Kidney epithelial cell (primary cell): ENCODE measurements around the gene FMNL2. TPM values are rescaled to one million over a fixed set of nuclear protein-coding genes. Genes with fewer than 3 reads are reported as not detected.

Experiments
- DNase-seq: peaks from one replicate; pipeline ENCODE4 v3.0.0-alpha.2; 2010; ENCODE audit warnings: low read depth
- H3K27me3 ChIP-seq: 2 replicates; pipeline ENCODE4 v1.6.0; 2011; ENCODE audit warnings: low read length; ENCODE audit not compliant: control insufficient read depth, insufficient read depth
- H3K36me3 ChIP-seq: 2 replicates; pipeline ENCODE4 v1.5.1; 2011; ENCODE audit warnings: low read length; ENCODE audit not compliant: control insufficient read depth, insufficient read depth
- H3K4me3 ChIP-seq: 2 replicates; pipeline ENCODE4 v1.5.1; 2011; ENCODE audit warnings: low read depth, mild to moderate bottlenecking, control low read depth, low read length
- CTCF ChIP-seq: IDR thresholded peaks from 2 replicates; pipeline ENCODE4 v1.5.1; 2011; ENCODE audit warnings: mild to moderate bottlenecking, moderate library complexity, low read length, control low read depth, inconsistent platforms; ENCODE audit not compliant: insufficient read depth, poor library complexity, severe bottlenecking
- total RNA-seq: library from RNA; depleted of rRNA; stranded (reverse); fragments of >200 nt; gene quantifications from 2 replicates; pipeline ENCODE4 v1.2.3, GENCODE V29; 2015

FMNL2 gene
- total RNA-seq, 1 donor from 2014 or later, result 68.0 TPM

- no peak for DNase-seq
- no peak overlapping the region for H3K4me3 ChIP-seq
- H3K27me3 ChIP-seq, result no peaks in the 10 kb centered on the region
- TF ChIP-seq CTCF, result no peak
- peaks cover 1% of the 10 kb centered on the region for H3K36me3 ChIP-seq
These were observed 249.3 kb downstream of the FMNL2 start for GRCh38 chr2:152584301-152584700.

- no peaks in the 10 kb centered on the region for H3K27me3 ChIP-seq
- peak; percentile 52 for DNase-seq
- TF ChIP-seq CTCF, result no peak
- H3K36me3 ChIP-seq, result peaks cover 1% of the 10 kb centered on the region
- no peak overlapping the region for H3K4me3 ChIP-seq
These were observed 251.0 kb downstream of the FMNL2 start for GRCh38 chr2:152585830-152586484.

- H3K4me3 ChIP-seq, result no peak overlapping the region
- no peaks in the 10 kb centered on the region for H3K27me3 ChIP-seq
- no peak for DNase-seq
- TF ChIP-seq CTCF, result no peak
- no peaks in the 10 kb centered on the region for H3K36me3 ChIP-seq
These were observed 252.4 kb downstream of the FMNL2 start for GRCh38 chr2:152587187-152587947.

GRCh38 chr2:152588998-152589397 is 254.0 kb downstream of the FMNL2 start:
- no peaks in the 10 kb centered on the region for H3K27me3 ChIP-seq
- H3K4me3 ChIP-seq, result no peak overlapping the region
- TF ChIP-seq CTCF, result no peak
- DNase-seq, result no peak
- no peaks in the 10 kb centered on the region for H3K36me3 ChIP-seq

GRCh38 chr2:152594022-152594766 is 259.2 kb downstream of the FMNL2 start:
- H3K36me3 ChIP-seq, result no peaks in the 10 kb centered on the region
- no peak overlapping the region for H3K4me3 ChIP-seq
- TF ChIP-seq CTCF, result no peak
- no peaks in the 10 kb centered on the region for H3K27me3 ChIP-seq
- no peak for DNase-seq
